ENCODE data around the gene SGTA. TPM values are rescaled to one million over a fixed set of nuclear protein-coding genes. Genes with fewer than 3 reads are reported as not detected.

SGTA gene
- total RNA-seq, result 45.6 and 47.3 TPM in 2 replicates

GRCh38 chr19:2782936-2783780 is at the start of gene SGTA:
TSS of gene SGTA (minus strand) at chr19:2783273. CDS start at chr19:2769068, 14,205 bp downstream.
- no peaks in the 10 kb centered on the region for H3K27me3 Mint-ChIP-seq
- ATAC-seq (ENCODE audit: low read depth), result peak; percentile 65
- H3K27ac Mint-ChIP-seq, result peak within 1 kb of the TSS; percentile 90
- peaks cover 10% of the 10 kb centered on the region for H3K36me3 Mint-ChIP-seq (ENCODE audit: low read depth)
- intact Hi-C loops (cut with micrococcal nuclease), result loop anchor here (1.0 kb wide), 4 partner anchors 43 to 356 kb away; partner anchors contain the start of genes SLC39A3, TIMM13 and ZNF555
- CTCF ChIA-PET, result interaction anchor here (1.5 kb wide), 1 partner anchor 135 kb away, joined by 11 read pairs; no protein-coding TSS in a partner anchor
- peak; percentile 90 for DNase-seq
- H3K9me3 Mint-ChIP-seq, result no peaks in the 10 kb centered on the region
- POLR2A ChIA-PET, result interaction anchor here (0.6 to 1.2 kb wide), 13 partner anchors 34 to 1514 kb away, joined by 3 to 8 read pairs (median 4); partner anchors contain the start of genes CIRBP, GADD45B, ZNF554 and ZNF555
- peak within 1 kb of the TSS; percentile 86 for H3K4me3 Mint-ChIP-seq
- H3K4me1 Mint-ChIP-seq, result peaks cover 76% of the 10 kb centered on the region
- TF ChIP-seq CTCF (IDR thresholded peaks at IDR 0.05), result no peak

- CTCF ChIA-PET, result interaction anchor here (0.7 kb wide), 1 partner anchor 179 kb away, joined by 3 read pairs; no protein-coding TSS in a partner anchor
- no peak for DNase-seq
Measured at GRCh38 chr19:2827840-2828489, 44.9 kb upstream of the SGTA start.

GRCh38 chr19:2827022-2827421 is 43.9 kb upstream of the SGTA start:
- CTCF ChIA-PET, result no interaction called here
- no peak overlapping the region for H3K4me3 Mint-ChIP-seq
- no peak overlapping the region for H3K27ac Mint-ChIP-seq
- peaks cover 8% of the 10 kb centered on the region for H3K9me3 Mint-ChIP-seq
- DNase-seq (no peak), ATAC-seq (ENCODE audit: low read depth) (no peak)
- POLR2A ChIA-PET, result no interaction called here
- peaks cover 7% of the 10 kb centered on the region for H3K4me1 Mint-ChIP-seq
- H3K36me3 Mint-ChIP-seq (ENCODE audit: low read depth), result peaks cover 12% of the 10 kb centered on the region
- H3K27me3 Mint-ChIP-seq, result no peaks in the 10 kb centered on the region
- no peak for TF ChIP-seq CTCF (IDR thresholded peaks at IDR 0.05)
- intact Hi-C loops (cut with micrococcal nuclease), result no loop called here

More at GRCh38 chr19:2827840-2828489, 44.9 kb upstream of the SGTA start:
- POLR2A ChIA-PET, result interaction anchor here (0.6 kb wide), 1 partner anchor 1253 kb away, joined by 3 read pairs; no protein-coding TSS in a partner anchor
- TF ChIP-seq CTCF (IDR thresholded peaks at IDR 0.05), result no peak
- peaks cover 7% of the 10 kb centered on the region for H3K4me1 Mint-ChIP-seq
- ATAC-seq (ENCODE audit: low read depth), result peak; percentile 79
- intact Hi-C loops (cut with micrococcal nuclease), result no loop called here
- peaks cover 12% of the 10 kb centered on the region for H3K9me3 Mint-ChIP-seq
- no peaks in the 10 kb centered on the region for H3K27me3 Mint-ChIP-seq
- H3K27ac Mint-ChIP-seq, result peak overlapping the region; percentile 79
- peak overlapping the region; percentile 52 for H3K4me3 Mint-ChIP-seq
- peaks cover 20% of the 10 kb centered on the region for H3K36me3 Mint-ChIP-seq (ENCODE audit: low read depth)

- H3K4me3 Mint-ChIP-seq, result no peak overlapping the region
Measured at GRCh38 chr19:2824129-2824528, 41.1 kb upstream of the SGTA start.

More at GRCh38 chr19:2824129-2824528, 41.1 kb upstream of the SGTA start:
- no peak for TF ChIP-seq CTCF (IDR thresholded peaks at IDR 0.05)
- Mint-ChIP-seq H3K27ac (no peak overlapping the region), H3K9me3 (peaks cover 5% of the 10 kb centered on the region), H3K4me1 (peaks cover 15% of the 10 kb centered on the region), H3K27me3 (no peaks in the 10 kb centered on the region), H3K36me3 (ENCODE audit: low read depth) (peaks cover 10% of the 10 kb centered on the region)
- intact Hi-C loops (cut with micrococcal nuclease), result no loop called here
- ATAC-seq (ENCODE audit: low read depth) (no peak), DNase-seq (no peak)
- CTCF ChIA-PET, result no interaction called here
- POLR2A ChIA-PET, result interaction anchor here (0.6 to 0.8 kb wide), 2 partner anchors 17 to 64 kb away, joined by 3 to 6 read pairs; partner anchors contain the start of gene ZNF555
